GM23338 (cell line): ENCODE data around the gene GPR6.

Source experiments
- CREB1 ChIP-seq: fragments of 250-450 bp; sonication (Bioruptor Pico); IDR thresholded peaks from 2 replicates; pipeline ENCODE4 v1.5.0; 2020; ENCODE audit warnings: low read depth, mild to moderate bottlenecking, moderate library complexity
- EZH2 ChIP-seq: fragments of 200-600 bp; sonication (generic); IDR thresholded peaks from one replicate; pipeline ENCODE4 v1.8.0; 2017; ENCODE audit warnings: antibody characterized with exemption, mild to moderate bottlenecking, low read depth; ENCODE audit not compliant: unreplicated experiment
- EZH2phosphoT487 ChIP-seq: fragments of 200-600 bp; sonication (generic); IDR thresholded peaks from one replicate; pipeline ENCODE4 v1.8.1; 2018; ENCODE audit warnings: antibody characterized with exemption; ENCODE audit not compliant: unreplicated experiment
- JUNB ChIP-seq: IDR thresholded peaks from one replicate; pipeline ENCODE4 v1.6.1; 2016; ENCODE audit warnings: antibody characterized with exemption; ENCODE audit not compliant: unreplicated experiment
- POLR2AphosphoS5 ChIP-seq: IDR thresholded peaks from 2 replicates; pipeline ENCODE4 v1.6.1; 2016; ENCODE audit warnings: antibody characterized with exemption, low read depth
- REST ChIP-seq: IDR thresholded peaks from one replicate; pipeline ENCODE4 v1.6.1; 2018; ENCODE audit warnings: antibody characterized with exemption; ENCODE audit not compliant: unreplicated experiment
- ZNF114 ChIP-seq: fragments of 250-450 bp; sonication (Bioruptor Pico); IDR thresholded peaks from 2 replicates; pipeline ENCODE4 v1.5.0; 2020; ENCODE audit warnings: mild to moderate bottlenecking, moderate library complexity
- TF ChIP-seq, protein P1 (sequence below), 2 experiments: fragments of 200-600 bp in 1 of 2; sonication (generic) in 1 of 2; conservative IDR thresholded peaks; 2 replicates each; pipeline versions ENCODE4 v1.5.1 to v1.6.1; 2016 to 2017; ENCODE audit warnings: antibody characterized with exemption in 2 of 2, low read depth in 2 of 2, mild to moderate bottlenecking in 2 of 2, moderate library complexity in 1 of 2

DNA sequence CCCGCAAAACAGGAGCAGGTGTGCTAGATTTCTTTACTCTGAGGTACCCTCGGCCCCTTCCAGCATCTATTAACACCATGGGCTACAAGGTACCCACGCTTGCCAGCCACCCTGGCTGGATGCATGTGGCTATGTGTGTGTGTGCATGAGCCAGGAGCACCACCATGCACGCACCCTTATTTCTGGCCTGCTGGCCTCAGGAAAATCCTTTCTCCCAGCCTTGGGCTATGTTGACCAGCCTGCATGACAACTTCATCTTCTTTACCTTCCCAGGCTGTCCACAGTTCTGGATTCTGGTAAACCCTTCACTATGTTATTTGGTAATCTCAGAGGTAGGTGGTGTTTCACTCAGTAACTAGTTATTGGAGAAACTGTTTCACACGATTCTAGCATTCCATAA is 40.4 kb downstream of the GPR6 start:
- TF ChIP-seq, protein P1, sequence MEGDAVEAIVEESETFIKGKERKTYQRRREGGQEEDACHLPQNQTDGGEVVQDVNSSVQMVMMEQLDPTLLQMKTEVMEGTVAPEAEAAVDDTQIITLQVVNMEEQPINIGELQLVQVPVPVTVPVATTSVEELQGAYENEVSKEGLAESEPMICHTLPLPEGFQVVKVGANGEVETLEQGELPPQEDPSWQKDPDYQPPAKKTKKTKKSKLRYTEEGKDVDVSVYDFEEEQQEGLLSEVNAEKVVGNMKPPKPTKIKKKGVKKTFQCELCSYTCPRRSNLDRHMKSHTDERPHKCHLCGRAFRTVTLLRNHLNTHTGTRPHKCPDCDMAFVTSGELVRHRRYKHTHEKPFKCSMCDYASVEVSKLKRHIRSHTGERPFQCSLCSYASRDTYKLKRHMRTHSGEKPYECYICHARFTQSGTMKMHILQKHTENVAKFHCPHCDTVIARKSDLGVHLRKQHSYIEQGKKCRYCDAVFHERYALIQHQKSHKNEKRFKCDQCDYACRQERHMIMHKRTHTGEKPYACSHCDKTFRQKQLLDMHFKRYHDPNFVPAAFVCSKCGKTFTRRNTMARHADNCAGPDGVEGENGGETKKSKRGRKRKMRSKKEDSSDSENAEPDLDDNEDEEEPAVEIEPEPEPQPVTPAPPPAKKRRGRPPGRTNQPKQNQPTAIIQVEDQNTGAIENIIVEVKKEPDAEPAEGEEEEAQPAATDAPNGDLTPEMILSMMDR (conservative IDR thresholded peaks at IDR 0.05; ENCODE audit: low read depth in 2 of 2), result no peak
- TF ChIP-seq ZNF114 (CRISPR knock-in tag) (no peak), JUNB (no peak), REST (no peak), EZH2 (no peak), EZH2phosphoT487 (no peak), POLR2AphosphoS5 (no peak), CREB1 (CRISPR knock-in tag) (no peak)
